HG03442 (cell line): Measurements from ENCODE around the gene HOMER3.
"Not testable (repeated sequence)": the region's sequence is repeated elsewhere in the genome, so short reads cannot be mapped to it uniquely, and the experiment has no call there.

ENCODE experiments used
- ATAC-seq: cut with Tn5 transposase; IDR thresholded peaks from one replicate; pipeline ENCODE4 v1.9.1; 2021; ENCODE audit warnings: mild to moderate bottlenecking, moderate library complexity; ENCODE audit not compliant: unreplicated experiment

The HOMER3 gene

GRCh38 chr19:18955042-18955441, 14.0 kb upstream of the HOMER3 start:
- ATAC-seq = no peak

GRCh38 chr19:18954094-18954493, 13.1 kb upstream of the HOMER3 start:
- ATAC-seq = no peak

GRCh38 chr19:18952364-18953003, 11.5 kb upstream of the HOMER3 start:
- ATAC-seq = not testable (repeated sequence)

GRCh38 chr19:18951721-18952281, 10.8 kb upstream of the HOMER3 start:
- no peak for ATAC-seq

- no peak for ATAC-seq
These were observed 8.8 kb upstream of the HOMER3 start for GRCh38 chr19:18949858-18950257.

- no peak for ATAC-seq
These were observed 7.9 kb upstream of the HOMER3 start for GRCh38 chr19:18948976-18949356.

GRCh38 chr19:18948075-18948975, 7.3 kb upstream of the HOMER3 start:
- no peak for ATAC-seq

GRCh38 chr19:18946918-18947317, 5.9 kb upstream of the HOMER3 start:
- ATAC-seq = no peak

GRCh38 chr19:18946335-18946734, 5.3 kb upstream of the HOMER3 start:
- ATAC-seq = no peak

- no peak for ATAC-seq
These were observed 4.3 kb upstream of the HOMER3 start for GRCh38 chr19:18945297-18945696.

- no peak for ATAC-seq
These were observed 2.4 kb upstream of the HOMER3 start for GRCh38 chr19:18943465-18943864.

- no peak for ATAC-seq
These were observed 1.7 kb upstream of the HOMER3 start for GRCh38 chr19:18942692-18943091.

- ATAC-seq = no peak
These were observed 774 bp upstream of the HOMER3 start for GRCh38 chr19:18941628-18942354.

- no peak for ATAC-seq
These were observed 872 bp downstream of the HOMER3 start for GRCh38 chr19:18939922-18940768.

- no peak for ATAC-seq
These were observed 1.9 kb downstream of the HOMER3 start for GRCh38 chr19:18939163-18939562.

- no peak for ATAC-seq
These were observed 7.7 kb downstream of the HOMER3 start for GRCh38 chr19:18933297-18933696.

- ATAC-seq = no peak
These were observed 8.7 kb downstream of the HOMER3 start for GRCh38 chr19:18932216-18932841.

GRCh38 chr19:18931316-18932162, 9.5 kb downstream of the HOMER3 start:
- no peak for ATAC-seq

GRCh38 chr19:18929311-18929710, 11.7 kb downstream of the HOMER3 start:
- ATAC-seq = no peak
